ENCODE measurements around the gene NPIPA3. TPM values are rescaled to one million over a fixed set of nuclear protein-coding genes. Genes with fewer than 3 reads are reported as not detected.
"Not testable (repeated sequence)": the region's sequence is repeated elsewhere in the genome, so short reads cannot be mapped to it uniquely, and the experiment has no call there.

Gene NPIPA3
- total RNA-seq: under 1 TPM; 0.61 to 0.74 TPM

- not testable (repeated sequence) for H3K4me3 Mint-ChIP-seq; H3K27me3 Mint-ChIP-seq; H3K4me1 Mint-ChIP-seq; H3K27ac Mint-ChIP-seq; H3K36me3 Mint-ChIP-seq (ENCODE audit: low read depth); H3K9me3 Mint-ChIP-seq
- ATAC-seq (replicated peaks): peak; percentile 99
Measured at GRCh38 chr16:14703156-14704011, at the start of gene NPIPA3. TSS of gene NPIPA3 (plus strand) at chr16:14703411. CDS start at chr16:14708944, 5,533 bp downstream.

DNA sequence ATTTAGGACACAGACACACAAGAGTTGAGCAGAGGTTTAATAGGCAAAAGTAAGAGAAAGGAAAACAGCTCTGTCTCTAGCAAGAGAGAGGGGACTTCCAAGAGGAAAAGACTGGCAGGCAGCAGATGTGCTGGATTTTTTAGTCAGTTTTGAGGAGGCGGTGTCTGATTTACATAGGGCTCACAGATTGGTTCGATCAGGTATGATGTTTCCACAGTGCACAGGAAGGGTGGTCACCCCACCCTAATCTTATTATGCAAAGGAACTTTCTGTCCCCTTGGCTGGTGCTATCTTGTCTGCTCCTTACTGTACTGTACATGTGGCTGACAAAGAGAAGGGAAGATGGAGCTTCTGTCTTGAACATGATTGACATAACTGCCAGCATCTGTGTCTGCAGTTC lies 45.1 kb upstream of the NPIPA3 start:
- ATAC-seq (replicated peaks): peak; percentile 38
- Mint-ChIP-seq H3K4me3 (no peak overlapping the region), H3K4me1 (no peaks in the 10 kb centered on the region), H3K27me3 (no peaks in the 10 kb centered on the region), H3K9me3 (no peaks in the 10 kb centered on the region), H3K36me3 (ENCODE audit: low read depth) (peaks cover 90% of the 10 kb centered on the region), H3K27ac (peak overlapping the region; percentile 52)

DNA sequence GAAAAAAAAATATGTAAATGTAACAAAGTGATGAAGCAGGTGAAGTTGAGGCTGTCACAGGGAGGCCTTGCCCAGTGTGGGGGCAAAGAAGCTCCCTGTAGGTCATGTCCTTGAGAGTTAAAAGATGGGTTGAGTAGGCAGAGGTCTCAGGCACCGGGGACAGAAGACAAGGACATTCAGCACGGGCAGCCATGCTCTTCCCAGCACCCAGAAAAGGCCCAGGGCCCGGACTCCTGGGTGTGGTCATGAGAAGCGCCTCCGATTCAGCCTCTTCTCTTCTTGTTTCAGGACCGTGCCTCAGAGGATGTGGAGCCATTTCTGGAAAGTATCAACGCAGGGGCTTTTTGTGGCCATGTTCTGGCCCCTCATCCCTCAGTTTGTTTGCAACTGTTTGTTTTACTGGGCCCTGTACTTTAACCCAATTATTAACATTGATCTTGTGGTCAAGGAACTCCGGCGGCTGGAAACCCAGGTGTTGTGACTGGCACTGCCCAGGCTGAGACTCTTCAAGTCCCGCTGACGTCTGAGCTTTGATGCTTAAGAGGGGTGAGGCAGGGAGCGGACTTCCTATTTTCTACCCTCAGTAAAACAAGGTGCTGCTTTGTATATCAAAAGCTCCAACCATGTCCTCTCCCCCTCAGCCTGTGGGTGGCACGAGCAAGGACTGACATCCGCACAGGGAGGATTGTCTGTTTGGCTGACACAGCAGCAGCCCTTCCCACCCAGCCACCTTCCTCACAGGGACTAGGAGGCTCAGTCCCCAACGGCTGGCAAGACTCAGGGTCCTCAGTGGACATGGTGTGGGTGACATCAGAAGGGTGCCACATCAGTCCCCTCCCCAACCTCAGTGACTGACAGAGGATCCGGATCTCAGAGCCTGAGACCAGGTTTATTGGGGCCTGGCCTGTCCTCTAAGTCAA lies 35.6 kb upstream of the NPIPA3 start:
- ATAC-seq (replicated peaks): no peak
- Mint-ChIP-seq H3K4me1 (peaks cover 4% of the 10 kb centered on the region), H3K27ac (no peak overlapping the region), H3K9me3 (no peaks in the 10 kb centered on the region), H3K27me3 (no peaks in the 10 kb centered on the region), H3K36me3 (ENCODE audit: low read depth) (peaks cover 68% of the 10 kb centered on the region), H3K4me3 (no peak overlapping the region)

DNA sequence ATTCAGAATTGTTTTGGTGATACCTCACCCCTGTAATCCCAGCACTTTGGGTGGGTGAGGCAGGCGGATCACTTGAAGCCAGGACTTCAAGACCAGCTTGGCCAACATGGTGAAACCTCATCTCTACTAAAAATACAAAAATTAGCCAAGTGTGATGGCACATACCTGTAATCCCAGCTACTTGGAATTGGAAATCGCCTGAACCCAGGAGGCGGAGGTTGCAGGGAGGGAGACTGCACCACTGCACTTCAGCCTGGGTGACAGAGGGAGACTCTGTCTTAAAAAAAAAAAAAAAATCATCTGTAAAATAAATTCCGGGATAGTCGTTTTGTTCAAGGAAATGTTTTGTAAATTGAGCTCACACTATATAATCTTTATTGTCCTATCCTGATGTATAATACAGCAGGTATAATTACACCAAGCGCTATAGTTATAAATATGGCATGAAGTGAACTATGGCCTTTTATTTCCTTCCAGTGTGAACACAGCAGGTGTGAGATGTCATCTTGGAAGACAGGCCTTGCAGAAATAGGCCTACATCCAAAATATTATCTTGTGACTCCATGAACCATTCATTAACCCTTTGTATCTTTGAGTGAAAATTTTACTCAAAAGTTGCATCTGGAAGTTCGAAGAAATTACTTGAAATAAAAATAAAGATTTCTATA lies 34.5 kb upstream of the NPIPA3 start:
- ATAC-seq (replicated peaks): no peak
- Mint-ChIP-seq H3K36me3 (ENCODE audit: low read depth) (peaks cover 58% of the 10 kb centered on the region), H3K27me3 (no peaks in the 10 kb centered on the region), H3K27ac (no peak overlapping the region), H3K4me1 (peaks cover 5% of the 10 kb centered on the region), H3K4me3 (no peak overlapping the region), H3K9me3 (no peaks in the 10 kb centered on the region)

DNA sequence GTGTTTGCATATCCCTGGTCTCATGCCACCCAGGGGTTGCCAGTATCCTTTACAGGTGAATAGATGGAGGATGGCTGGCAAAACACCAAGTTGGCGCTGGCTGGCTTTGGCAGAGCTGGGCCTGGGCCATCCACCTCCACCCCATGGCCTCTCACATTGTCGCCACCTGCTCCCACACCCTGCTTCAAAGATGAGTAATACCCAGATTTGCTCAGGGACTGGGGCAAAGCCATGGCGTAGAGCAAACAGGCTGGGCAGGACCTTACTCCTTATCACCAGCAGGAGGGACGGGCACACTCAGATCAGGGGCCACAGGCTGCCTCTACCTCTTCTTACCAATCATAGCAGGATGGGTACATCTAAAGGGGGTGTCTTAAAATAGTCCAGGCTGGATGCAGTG lies 33.4 kb upstream of the NPIPA3 start:
- Mint-ChIP-seq H3K9me3 (no peaks in the 10 kb centered on the region), H3K4me3 (no peak overlapping the region), H3K36me3 (ENCODE audit: low read depth) (peaks cover 47% of the 10 kb centered on the region), H3K27me3 (no peaks in the 10 kb centered on the region), H3K27ac (no peak overlapping the region), H3K4me1 (peaks cover 5% of the 10 kb centered on the region)
- ATAC-seq (replicated peaks): peak; percentile 23

GRCh38 chr16:14672403-14672971 lies 30.7 kb upstream of the NPIPA3 start:
- no peaks in the 10 kb centered on the region for H3K9me3 Mint-ChIP-seq
- no peak overlapping the region for H3K4me3 Mint-ChIP-seq
- no peaks in the 10 kb centered on the region for H3K27me3 Mint-ChIP-seq
- peaks cover 5% of the 10 kb centered on the region for H3K4me1 Mint-ChIP-seq
- H3K36me3 Mint-ChIP-seq (ENCODE audit: low read depth): peaks cover 20% of the 10 kb centered on the region
- no peak for ATAC-seq (replicated peaks)
- H3K27ac Mint-ChIP-seq: no peak overlapping the region

- Mint-ChIP-seq H3K9me3 (no peaks in the 10 kb centered on the region), H3K27ac (no peak overlapping the region), H3K27me3 (peaks cover 14% of the 10 kb centered on the region), H3K36me3 (ENCODE audit: low read depth) (no peaks in the 10 kb centered on the region), H3K4me1 (peaks cover 5% of the 10 kb centered on the region), H3K4me3 (no peak overlapping the region)
- no peak for ATAC-seq (replicated peaks)
Measured at GRCh38 chr16:14676633-14677032, 26.6 kb upstream of the NPIPA3 start.

DNA sequence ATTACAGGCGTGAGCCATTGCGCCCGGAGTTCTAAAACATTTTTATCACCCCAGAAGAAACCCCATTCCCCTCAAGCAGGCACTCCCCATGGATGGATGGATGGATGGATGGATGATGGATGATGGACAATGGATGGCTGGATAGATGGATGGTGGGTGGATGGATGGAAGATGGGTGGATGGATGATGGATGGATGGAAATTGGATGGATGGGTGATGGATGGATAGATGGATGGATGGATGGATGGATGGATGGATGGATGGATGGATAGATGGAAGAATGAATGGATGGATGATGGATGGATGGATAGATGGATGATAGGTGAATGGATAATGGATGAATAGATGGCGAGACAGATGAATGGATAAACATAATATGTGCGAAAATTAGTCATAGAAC lies 25.6 kb upstream of the NPIPA3 start:
- H3K27ac Mint-ChIP-seq: no peak overlapping the region
- no peak for ATAC-seq (replicated peaks)
- peaks cover 1% of the 10 kb centered on the region for H3K4me1 Mint-ChIP-seq
- peaks cover 14% of the 10 kb centered on the region for H3K27me3 Mint-ChIP-seq
- H3K36me3 Mint-ChIP-seq (ENCODE audit: low read depth): no peaks in the 10 kb centered on the region
- no peaks in the 10 kb centered on the region for H3K9me3 Mint-ChIP-seq
- no peak overlapping the region for H3K4me3 Mint-ChIP-seq

- Mint-ChIP-seq H3K36me3 (ENCODE audit: low read depth) (no peaks in the 10 kb centered on the region), H3K27me3 (peaks cover 14% of the 10 kb centered on the region), H3K4me3 (no peak overlapping the region), H3K9me3 (no peaks in the 10 kb centered on the region), H3K27ac (no peak overlapping the region), H3K4me1 (no peaks in the 10 kb centered on the region)
- ATAC-seq (replicated peaks): no peak
Measured at GRCh38 chr16:14678748-14679497, 24.3 kb upstream of the NPIPA3 start.

GRCh38 chr16:14680396-14680795 lies 22.8 kb upstream of the NPIPA3 start:
- not testable (repeated sequence) for H3K36me3 Mint-ChIP-seq (ENCODE audit: low read depth); H3K27ac Mint-ChIP-seq; ATAC-seq (replicated peaks); H3K4me1 Mint-ChIP-seq; H3K4me3 Mint-ChIP-seq; H3K9me3 Mint-ChIP-seq
- peaks cover 14% of the 10 kb centered on the region for H3K27me3 Mint-ChIP-seq

GRCh38 chr16:14681115-14681514 lies 22.1 kb upstream of the NPIPA3 start:
- no peaks in the 10 kb centered on the region for H3K9me3 Mint-ChIP-seq
- peaks cover 14% of the 10 kb centered on the region for H3K27me3 Mint-ChIP-seq
- no peak overlapping the region for H3K27ac Mint-ChIP-seq
- H3K4me1 Mint-ChIP-seq: no peaks in the 10 kb centered on the region
- no peak for ATAC-seq (replicated peaks)
- H3K4me3 Mint-ChIP-seq: no peak overlapping the region
- no peaks in the 10 kb centered on the region for H3K36me3 Mint-ChIP-seq (ENCODE audit: low read depth)

- H3K9me3 Mint-ChIP-seq: no peaks in the 10 kb centered on the region
- H3K27me3 Mint-ChIP-seq: peaks cover 14% of the 10 kb centered on the region
- H3K36me3 Mint-ChIP-seq (ENCODE audit: low read depth): no peaks in the 10 kb centered on the region
- no peak overlapping the region for H3K27ac Mint-ChIP-seq
- ATAC-seq (replicated peaks): no peak
- no peaks in the 10 kb centered on the region for H3K4me1 Mint-ChIP-seq
- H3K4me3 Mint-ChIP-seq: no peak overlapping the region
Measured at GRCh38 chr16:14682121-14682520, 21.1 kb upstream of the NPIPA3 start.

- not testable (repeated sequence) for H3K4me1 Mint-ChIP-seq; ATAC-seq (replicated peaks); H3K27me3 Mint-ChIP-seq; H3K27ac Mint-ChIP-seq; H3K36me3 Mint-ChIP-seq (ENCODE audit: low read depth); H3K4me3 Mint-ChIP-seq; H3K9me3 Mint-ChIP-seq
Measured at GRCh38 chr16:14685870-14686793, 17.1 kb upstream of the NPIPA3 start.
